ENCODE measurements around the gene LRTM2. TPM values are rescaled to one million over a fixed set of nuclear protein-coding genes. Genes with fewer than 3 reads are reported as not detected.

The LRTM2 gene
- total RNA-seq, 4 donors from 2014 or later: not detected

DNA sequence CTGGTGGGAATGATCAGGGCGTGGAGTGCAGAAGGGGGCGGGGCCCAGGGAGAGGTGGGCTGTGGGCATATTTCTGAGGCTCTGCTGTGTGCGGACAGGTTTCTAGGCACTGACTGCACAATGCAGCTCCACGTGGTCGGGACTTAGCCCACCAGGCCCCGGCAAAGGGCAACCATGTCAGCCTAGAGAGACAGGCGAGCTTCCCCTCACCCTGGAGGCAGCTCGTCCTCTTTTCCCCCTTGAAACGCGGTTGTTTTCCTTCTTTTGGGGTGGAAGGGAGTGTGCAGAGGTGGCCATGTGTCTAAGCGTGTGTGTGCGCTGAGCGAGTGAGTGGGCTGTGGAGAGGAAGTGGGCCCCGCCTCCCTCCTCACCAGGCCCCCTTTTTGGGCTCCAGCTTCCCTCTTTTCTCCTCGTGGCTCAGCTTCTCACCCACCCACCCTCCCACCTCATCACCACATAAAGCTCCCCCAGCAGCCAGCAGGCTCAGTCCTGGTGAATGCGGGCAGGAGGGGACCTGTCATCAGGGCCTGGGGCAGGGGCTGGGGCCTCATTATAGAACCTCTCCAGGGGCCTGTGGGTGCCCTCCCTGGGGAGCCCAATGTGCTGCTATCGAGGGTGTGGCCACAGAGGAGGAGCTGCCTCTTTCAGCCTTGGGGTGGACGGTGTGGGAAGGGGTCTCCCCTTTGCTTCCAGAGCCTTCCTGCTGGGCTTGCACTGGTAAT is 22.0 kb downstream of the LRTM2 start:
- H3K4me3 ChIP-seq: no peak overlapping the region
- H3K27me3 ChIP-seq: peaks cover 0 to 87% (median 0%) of the 10 kb centered on the region in 4 donors
- H3K9me3 ChIP-seq: no peaks in the 10 kb centered on the region
- TF ChIP-seq POLR2A (IDR thresholded peaks at IDR 0.05) (no peak), CTCF (IDR thresholded peaks at IDR 0.05) (no peak)
- no peaks in the 10 kb centered on the region for H3K4me1 ChIP-seq
- no peak overlapping the region for H3K27ac ChIP-seq
- intact Hi-C loops (cut with DNase I): no loop called here
- no peaks in the 10 kb centered on the region for H3K36me3 ChIP-seq
- WGBS, 2 donors: 53 to 60% methylated on average over 4 to 7 of the region's 18 CpGs
- DNase-seq: no peak

- TF ChIP-seq CTCF (IDR thresholded peaks at IDR 0.05): no peak
- TF ChIP-seq POLR2A (IDR thresholded peaks at IDR 0.05): no peak
- Histone ChIP-seq H3K36me3 (no peaks in the 10 kb centered on the region), H3K4me3 (no peak overlapping the region), H3K27ac (no peak overlapping the region), H3K9me3 (no peaks in the 10 kb centered on the region), H3K27me3 (peaks cover 0 to 81% (median 0%) of the 10 kb centered on the region in 4 donors), H3K4me1 (no peaks in the 10 kb centered on the region)
- intact Hi-C loops (cut with DNase I): no loop called here
- DNase-seq: no peak
- 65 to 78% methylated on average over 8 to 12 of the region's 16 CpGs for WGBS, 2 donors
Observed at GRCh38 chr12:1842905-1843640, 22.7 kb downstream of the LRTM2 start.

GRCh38 chr12:1843641-1844005 is 23.3 kb downstream of the LRTM2 start:
- Histone ChIP-seq H3K27ac (no peak overlapping the region), H3K9me3 (no peaks in the 10 kb centered on the region), H3K36me3 (no peaks in the 10 kb centered on the region), H3K4me3 (no peak overlapping the region), H3K27me3 (peaks cover 0 to 75% (median 0%) of the 10 kb centered on the region in 4 donors), H3K4me1 (no peaks in the 10 kb centered on the region)
- no peak for TF ChIP-seq POLR2A (IDR thresholded peaks at IDR 0.05)
- no peak for TF ChIP-seq CTCF (IDR thresholded peaks at IDR 0.05)
- WGBS, 2 donors: 50 to 55% methylated on average over 1 to 3 of the region's 3 CpGs
- DNase-seq: no peak
- intact Hi-C loops (cut with DNase I): no loop called here

- no peak overlapping the region for H3K27ac ChIP-seq
- intact Hi-C loops (cut with DNase I): no loop called here
- TF ChIP-seq CTCF (IDR thresholded peaks at IDR 0.05) (no peak), POLR2A (IDR thresholded peaks at IDR 0.05) (no peak)
- no peaks in the 10 kb centered on the region for H3K9me3 ChIP-seq
- no peak for DNase-seq
- peaks cover 0 to 69% (median 0%) of the 10 kb centered on the region in 4 donors for H3K27me3 ChIP-seq
- no peaks in the 10 kb centered on the region for H3K4me1 ChIP-seq
- 53 to 73% methylated on average over 2 to 5 of the region's 10 CpGs for WGBS, 2 donors
- no peak overlapping the region for H3K4me3 ChIP-seq
- H3K36me3 ChIP-seq: no peaks in the 10 kb centered on the region
Observed at GRCh38 chr12:1844223-1844622, 23.9 kb downstream of the LRTM2 start.

DNA sequence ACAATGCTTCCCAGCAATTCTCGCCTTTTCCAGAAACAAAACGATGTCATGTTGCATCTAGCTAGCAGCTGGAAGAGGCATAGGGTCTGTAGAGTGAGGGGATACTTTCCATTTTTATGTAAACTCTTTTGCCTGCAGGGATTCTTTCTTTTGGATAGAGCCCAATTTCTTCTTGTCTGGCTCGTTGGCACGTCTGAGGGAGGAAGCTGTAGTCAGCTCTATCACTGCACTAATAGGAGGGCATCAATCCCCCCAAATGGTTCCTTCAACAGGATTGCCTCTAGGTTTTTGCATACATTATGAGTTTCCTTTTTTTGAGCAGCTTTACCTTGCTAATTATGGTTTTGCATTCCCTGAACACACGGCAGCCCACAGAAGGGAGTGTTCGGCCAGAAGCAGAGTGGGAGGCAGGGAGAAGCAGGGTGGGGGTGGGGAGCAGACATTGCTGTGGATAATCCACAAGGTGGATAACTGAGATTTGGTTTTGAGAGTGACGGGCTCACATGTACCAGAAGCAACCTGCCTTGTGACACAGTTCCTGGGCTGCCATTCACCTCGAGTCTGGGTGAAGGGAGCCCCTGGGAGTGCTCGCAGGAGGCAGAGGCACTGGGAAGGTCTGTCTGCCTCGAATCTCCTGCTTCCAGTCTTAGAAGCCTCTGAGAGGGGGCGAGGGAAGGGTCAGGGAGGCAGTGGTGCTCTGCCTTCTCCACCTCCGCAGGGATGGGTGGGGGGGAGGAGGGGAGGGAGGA is 24.5 kb downstream of the LRTM2 start:
- TF ChIP-seq CTCF (IDR thresholded peaks at IDR 0.05) (no peak), POLR2A (IDR thresholded peaks at IDR 0.05) (no peak)
- DNase-seq: no peak
- Histone ChIP-seq H3K27ac (no peak overlapping the region), H3K36me3 (no peaks in the 10 kb centered on the region), H3K4me1 (no peaks in the 10 kb centered on the region), H3K27me3 (peaks cover 0 to 64% (median 0%) of the 10 kb centered on the region in 4 donors), H3K4me3 (no peak overlapping the region), H3K9me3 (no peaks in the 10 kb centered on the region)
- 38 to 56% methylated on average over 6 to 10 of the region's 12 CpGs for WGBS, 2 donors
- intact Hi-C loops (cut with DNase I): no loop called here
